Measurements from ENCODE around the gene LRP6. TPM values are rescaled to one million over a fixed set of nuclear protein-coding genes. Genes with fewer than 3 reads are reported as not detected.
"Not testable (repeated sequence)": the region's sequence is repeated elsewhere in the genome, so short reads cannot be mapped to it uniquely, and the experiment has no call there.

Gene LRP6
- total RNA-seq, 1 donor from 2014 or later = 70.0 TPM

- Histone ChIP-seq H3K27ac (no peak overlapping the region), H3K9me3 (no peaks in the 10 kb centered on the region), H3K36me3 (peaks cover 3 to 28% of the 10 kb centered on the region in 2 donors), H3K4me3 (no peak overlapping the region), H3K4me1 (peaks cover 0 to under 1% of the 10 kb centered on the region in 2 donors), H3K27me3 (no peaks in the 10 kb centered on the region)
- DNase-seq (ENCODE audit: low spot score in 2 of 2) = no peak
- intact Hi-C loops (cut with DNase I) = no loop called here
- no peak for TF ChIP-seq CTCF (IDR thresholded peaks at IDR 0.05)
Observed at GRCh38 chr12:12153596-12153995, 113.2 kb downstream of the LRP6 start.

GRCh38 chr12:12147111-12147510 lies 119.7 kb downstream of the LRP6 start:
- H3K27me3 ChIP-seq = no peaks in the 10 kb centered on the region
- no peak overlapping the region for H3K27ac ChIP-seq
- H3K4me3 ChIP-seq = no peak overlapping the region
- intact Hi-C loops (cut with DNase I) = no loop called here
- H3K9me3 ChIP-seq = no peaks in the 10 kb centered on the region
- no peak for TF ChIP-seq CTCF (IDR thresholded peaks at IDR 0.05)
- peaks cover 10 to 37% of the 10 kb centered on the region in 2 donors for H3K36me3 ChIP-seq
- no peak for DNase-seq (ENCODE audit: low spot score in 2 of 2)
- H3K4me1 ChIP-seq = no peaks in the 10 kb centered on the region

DNA sequence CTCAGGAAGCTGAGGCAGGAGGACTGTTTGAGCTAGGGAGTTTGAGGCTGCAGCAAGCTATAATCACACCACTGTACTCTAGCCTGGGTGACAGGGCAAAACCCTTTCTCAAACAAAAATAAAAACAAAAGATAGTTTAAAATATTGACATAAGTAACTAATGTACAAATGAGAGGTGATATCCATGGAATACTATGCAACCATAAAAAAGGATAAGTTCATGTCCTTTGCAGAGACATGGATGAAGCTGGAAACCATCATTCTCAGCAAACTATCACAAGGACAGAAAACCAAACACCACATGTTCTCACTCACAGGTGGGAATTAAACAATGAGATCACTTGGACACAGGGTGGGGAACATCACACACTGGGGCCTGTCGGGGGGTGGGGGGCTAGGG lies 122.3 kb downstream of the LRP6 start:
- DNase-seq (ENCODE audit: low spot score in 2 of 2); H3K27ac ChIP-seq; intact Hi-C loops (cut with DNase I); H3K27me3 ChIP-seq; H3K4me3 ChIP-seq; H3K9me3 ChIP-seq; H3K4me1 ChIP-seq: not testable (repeated sequence)
- peaks cover 10 to 19% of the 10 kb centered on the region in 2 donors for H3K36me3 ChIP-seq

DNA sequence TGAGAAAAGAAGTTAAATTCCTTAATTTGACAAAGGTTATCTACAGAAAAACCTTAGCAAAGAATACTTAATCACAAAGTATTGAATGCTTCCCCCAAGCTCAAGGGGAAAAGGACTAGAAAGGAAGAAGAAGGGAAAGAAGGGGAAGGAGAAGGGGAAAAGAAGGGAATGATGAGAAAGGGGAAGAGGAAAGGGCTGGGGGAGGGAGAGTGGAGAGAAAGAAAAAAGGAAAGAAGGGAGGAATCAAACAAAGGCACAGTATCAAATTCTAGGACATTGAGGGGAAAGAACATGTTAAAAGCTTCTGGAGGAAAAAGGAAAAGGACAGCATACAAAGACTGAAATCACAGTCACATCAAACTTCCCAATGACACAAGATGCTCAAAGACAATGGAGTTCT lies 125.8 kb downstream of the LRP6 start:
- intact Hi-C loops (cut with DNase I) = no loop called here
- no peaks in the 10 kb centered on the region for H3K9me3 ChIP-seq
- TF ChIP-seq CTCF (IDR thresholded peaks at IDR 0.05) = no peak
- H3K4me3 ChIP-seq = no peak overlapping the region
- peaks cover 0 to 3% of the 10 kb centered on the region in 2 donors for H3K36me3 ChIP-seq
- H3K27me3 ChIP-seq = no peaks in the 10 kb centered on the region
- H3K27ac ChIP-seq = no peak overlapping the region
- no peak for DNase-seq (ENCODE audit: low spot score in 2 of 2)
- H3K4me1 ChIP-seq = peaks cover 0 to 7% of the 10 kb centered on the region in 2 donors

- Histone ChIP-seq H3K27ac (no peak overlapping the region), H3K4me3 (no peak overlapping the region), H3K9me3 (no peaks in the 10 kb centered on the region), H3K4me1 (peaks cover 0 to 7% of the 10 kb centered on the region in 2 donors), H3K36me3 (peaks cover 0 to 3% of the 10 kb centered on the region in 2 donors), H3K27me3 (no peaks in the 10 kb centered on the region)
- no peak for DNase-seq (ENCODE audit: low spot score in 2 of 2)
- intact Hi-C loops (cut with DNase I) = no loop called here
- TF ChIP-seq CTCF (IDR thresholded peaks at IDR 0.05) = no peak
Observed at GRCh38 chr12:12138203-12139154, 128.4 kb downstream of the LRP6 start.

DNA sequence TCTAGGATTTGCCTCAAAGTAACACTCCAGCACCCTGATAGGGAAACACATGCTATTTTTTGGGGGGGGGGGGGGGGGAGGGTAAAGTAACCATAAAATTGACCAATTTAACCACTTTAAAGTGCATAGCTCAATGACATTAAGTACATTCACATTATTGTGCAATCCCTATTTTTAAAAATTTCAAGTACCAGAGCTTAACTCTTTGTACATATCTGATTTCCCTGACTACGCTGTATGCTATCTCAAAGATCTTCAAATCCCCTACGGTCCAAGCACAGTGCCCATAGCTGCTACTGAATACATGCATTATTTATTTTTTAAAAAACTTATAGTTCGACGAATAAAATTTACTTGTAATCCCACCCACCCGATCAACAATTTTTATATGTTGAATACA lies 133.1 kb downstream of the LRP6 start:
- H3K9me3 ChIP-seq = no peaks in the 10 kb centered on the region
- no peak overlapping the region for H3K27ac ChIP-seq
- DNase-seq (ENCODE audit: low spot score in 2 of 2) = no peak
- H3K4me3 ChIP-seq = no peak overlapping the region
- H3K4me1 ChIP-seq = peaks cover 0 to 4% of the 10 kb centered on the region in 2 donors
- H3K36me3 ChIP-seq = peaks cover 6 to 23% of the 10 kb centered on the region in 2 donors
- TF ChIP-seq CTCF (IDR thresholded peaks at IDR 0.05) = no peak
- H3K27me3 ChIP-seq = no peaks in the 10 kb centered on the region
- intact Hi-C loops (cut with DNase I) = no loop called here

Measured in ascending aorta (tissue), 2 donors.